Duodenal mucosa (tissue), 2 donors: ENCODE results near the gene MAP2.

Source experiments
- H3K27ac ChIP-seq: one replicate; pipeline ENCODE4 v1.7.0; 2013; ENCODE audit warnings: low read depth, low read length
- H3K27me3 ChIP-seq, 2 donors: one replicate each; pipeline ENCODE4 v1.7.0; 2013; ENCODE audit warnings: low read length in 2 of 2, control low read depth in 1 of 2; ENCODE audit not compliant: insufficient read depth in 2 of 2, control insufficient read depth in 1 of 2
- H3K36me3 ChIP-seq, 2 donors: one replicate each; pipeline ENCODE4 v1.7.0; 2013; ENCODE audit warnings: low read length in 2 of 2, control low read depth in 1 of 2; ENCODE audit not compliant: insufficient read depth in 2 of 2, control insufficient read depth in 1 of 2
- H3K4me1 ChIP-seq, 2 donors: one replicate each; pipeline ENCODE4 v1.7.0; 2013; ENCODE audit warnings: low read length in 2 of 2, control low read depth in 1 of 2; ENCODE audit not compliant: insufficient read depth in 2 of 2, control insufficient read depth in 1 of 2
- H3K4me3 ChIP-seq, 2 donors: one replicate each; pipeline ENCODE4 v1.7.0; 2013; ENCODE audit warnings: low read length in 2 of 2, low read depth in 1 of 2
- H3K9ac ChIP-seq, 2 donors: one replicate each; pipeline ENCODE4 v1.7.0; 2013; ENCODE audit warnings: low read length in 2 of 2, low read depth in 1 of 2
- H3K9me3 ChIP-seq, 2 donors: one replicate each; pipeline ENCODE4 v1.7.0; 2013; ENCODE audit warnings: low read length in 2 of 2, control low read depth in 1 of 2; ENCODE audit not compliant: control insufficient read depth in 1 of 2

Gene MAP2

DNA sequence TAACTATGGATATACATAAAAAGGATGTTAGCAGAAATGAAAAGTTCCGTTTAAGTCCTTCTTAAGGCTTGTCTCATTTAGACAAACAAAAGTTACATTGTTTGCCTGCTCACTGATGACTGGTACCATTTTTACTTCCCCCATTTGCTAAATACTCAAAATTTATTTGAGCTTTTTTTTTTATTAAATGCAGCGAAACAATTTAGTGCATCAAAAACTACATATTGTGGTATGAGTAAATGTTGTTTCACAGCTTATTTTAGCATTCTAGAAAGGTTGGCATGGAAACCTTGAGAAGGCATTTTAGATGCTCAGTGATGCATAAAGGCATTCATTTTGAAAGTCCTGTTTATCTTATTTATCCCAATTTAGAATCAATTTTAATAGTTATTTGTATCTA, 100.0 kb downstream of the MAP2 start:
- peaks cover 0 to 6% of the 10 kb centered on the region in 2 donors for H3K4me1 ChIP-seq
- H3K4me3 ChIP-seq, result no peak overlapping the region
- H3K9ac ChIP-seq, result no peak overlapping the region
- no peaks in the 10 kb centered on the region for H3K36me3 ChIP-seq
- no peaks in the 10 kb centered on the region for H3K27me3 ChIP-seq
- no peaks in the 10 kb centered on the region for H3K9me3 ChIP-seq
- H3K27ac ChIP-seq, result no peak overlapping the region

- H3K4me1 ChIP-seq, result peaks cover 0 to 6% of the 10 kb centered on the region in 2 donors
- H3K27me3 ChIP-seq, result no peaks in the 10 kb centered on the region
- H3K9me3 ChIP-seq, result no peaks in the 10 kb centered on the region
- no peak overlapping the region for H3K9ac ChIP-seq
- H3K27ac ChIP-seq, result no peak overlapping the region
- H3K36me3 ChIP-seq, result no peaks in the 10 kb centered on the region
- H3K4me3 ChIP-seq, result no peak overlapping the region
These were observed 101.5 kb downstream of the MAP2 start for GRCh38 chr2:209525331-209525730.

DNA sequence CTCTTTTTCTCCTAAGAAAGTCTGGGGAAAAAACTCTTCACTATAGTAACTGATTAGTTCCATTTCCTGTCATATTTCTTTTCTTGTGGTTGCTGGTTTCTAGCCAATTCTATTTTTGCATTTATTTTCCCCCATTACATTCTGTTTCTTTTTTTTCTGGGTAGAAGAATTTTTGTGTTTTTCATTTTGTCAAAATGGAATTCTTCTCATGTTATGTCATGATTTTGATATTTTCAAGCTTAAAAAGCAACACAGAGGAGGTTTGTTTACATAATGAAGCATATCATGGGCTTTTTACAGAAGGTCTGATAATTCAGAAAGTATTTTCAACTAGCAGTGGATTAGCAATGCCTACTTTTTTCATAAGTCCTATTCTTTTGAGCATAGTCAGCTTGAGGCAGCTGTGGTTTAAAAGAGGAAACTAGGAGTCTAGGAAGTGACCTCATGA, 102.0 kb downstream of the MAP2 start:
- Histone ChIP-seq H3K4me3 (no peak overlapping the region), H3K36me3 (no peaks in the 10 kb centered on the region), H3K27ac (no peak overlapping the region), H3K27me3 (no peaks in the 10 kb centered on the region), H3K9me3 (no peaks in the 10 kb centered on the region), H3K9ac (no peak overlapping the region), H3K4me1 (peaks cover 0 to 6% of the 10 kb centered on the region in 2 donors)

DNA sequence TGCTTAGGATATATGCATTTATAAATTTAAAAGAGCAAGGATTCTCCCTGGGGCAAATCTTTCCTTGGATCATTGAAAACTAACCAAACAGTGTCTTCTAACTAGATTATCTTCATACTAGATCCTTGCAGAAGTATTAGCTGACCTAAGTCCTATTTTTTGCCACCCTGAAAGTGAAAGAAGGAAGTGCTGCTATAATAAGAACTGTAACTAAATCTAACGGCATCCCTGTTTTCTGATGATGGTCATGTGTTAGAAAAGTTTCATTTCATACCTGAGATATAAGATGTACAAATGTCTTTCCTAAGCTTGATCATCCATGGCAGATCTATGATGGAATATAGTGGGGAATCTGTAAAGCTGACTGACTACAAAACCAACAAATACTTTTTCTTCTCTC, 102.7 kb downstream of the MAP2 start:
- H3K9me3 ChIP-seq, result no peaks in the 10 kb centered on the region
- no peaks in the 10 kb centered on the region for H3K36me3 ChIP-seq
- H3K4me1 ChIP-seq, result peaks cover 0 to 6% of the 10 kb centered on the region in 2 donors
- no peak overlapping the region for H3K27ac ChIP-seq
- H3K4me3 ChIP-seq, result no peak overlapping the region
- no peaks in the 10 kb centered on the region for H3K27me3 ChIP-seq
- no peak overlapping the region for H3K9ac ChIP-seq

DNA sequence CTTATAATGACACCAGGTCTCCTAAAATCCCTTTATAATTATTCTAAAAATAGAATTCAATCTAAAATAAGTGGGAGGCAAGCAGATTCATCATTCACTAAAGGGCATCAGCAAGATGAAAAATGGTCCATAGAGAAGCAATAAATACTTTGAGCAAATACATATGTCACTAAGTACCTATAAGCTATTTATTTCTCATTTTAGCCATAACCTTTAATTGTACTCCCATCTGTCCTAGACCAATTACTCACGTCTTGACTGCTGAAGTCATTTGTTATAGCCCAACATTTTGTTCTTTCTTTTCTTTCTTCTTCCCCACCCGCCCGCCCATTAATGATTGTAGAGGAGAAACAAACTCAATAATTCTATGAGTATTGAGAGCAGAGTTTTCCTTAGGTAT, 105.7 kb downstream of the MAP2 start:
- H3K9ac ChIP-seq, result no peak overlapping the region

DNA sequence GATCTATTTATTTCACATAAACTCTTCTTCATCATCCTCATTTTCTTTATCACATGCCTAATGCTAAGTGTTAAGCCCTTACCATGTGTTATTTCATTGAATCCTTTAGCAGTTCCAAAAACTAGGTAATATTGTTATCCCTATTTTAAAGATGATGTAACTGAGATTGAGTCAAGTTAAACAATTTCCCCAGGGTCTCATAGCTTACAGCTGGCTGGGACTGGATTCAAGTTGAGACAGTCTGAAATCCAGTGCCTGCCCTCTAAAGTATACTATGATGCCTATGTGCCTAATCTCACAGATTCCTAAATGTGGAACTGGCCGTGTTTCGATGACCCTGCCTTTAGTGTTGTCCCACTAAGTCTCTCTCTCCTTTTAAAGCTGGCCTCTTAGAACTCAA, 108.5 kb downstream of the MAP2 start:
- Histone ChIP-seq H3K27ac (no peak overlapping the region), H3K27me3 (no peaks in the 10 kb centered on the region), H3K9ac (no peak overlapping the region), H3K4me3 (no peak overlapping the region), H3K36me3 (no peaks in the 10 kb centered on the region), H3K4me1 (no peaks in the 10 kb centered on the region), H3K9me3 (no peaks in the 10 kb centered on the region)

More for the DNA sequence above, 105.7 kb downstream of the MAP2 start:
- Histone ChIP-seq H3K4me3 (no peak overlapping the region), H3K9me3 (no peaks in the 10 kb centered on the region), H3K27ac (no peak overlapping the region), H3K36me3 (no peaks in the 10 kb centered on the region), H3K4me1 (peaks cover 0 to 6% of the 10 kb centered on the region in 2 donors), H3K27me3 (no peaks in the 10 kb centered on the region)

DNA sequence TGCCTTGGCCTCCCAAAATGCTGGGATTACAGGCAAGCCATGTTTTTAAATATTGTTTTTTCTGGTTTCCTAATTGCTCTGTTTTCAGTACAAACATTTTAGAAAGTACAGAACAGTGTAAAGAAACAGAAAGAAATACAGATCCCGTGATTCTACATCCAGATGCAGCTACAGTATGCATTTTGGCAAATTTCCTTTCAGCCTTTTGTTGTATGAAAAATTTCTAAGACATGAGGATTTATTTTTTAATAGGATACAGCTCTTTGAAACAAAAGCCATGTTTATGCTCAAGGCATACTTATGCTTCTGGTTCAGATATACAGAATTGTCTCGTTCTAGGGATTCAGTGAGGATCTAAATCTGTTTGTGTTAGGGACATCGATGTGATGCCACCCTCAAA, 109.5 kb downstream of the MAP2 start:
- H3K36me3 ChIP-seq, result no peaks in the 10 kb centered on the region
- no peak overlapping the region for H3K27ac ChIP-seq

GRCh38 chr2:209534228-209534627, 110.4 kb downstream of the MAP2 start:
- Histone ChIP-seq H3K4me3 (no peak overlapping the region), H3K27me3 (no peaks in the 10 kb centered on the region), H3K27ac (no peak overlapping the region), H3K36me3 (no peaks in the 10 kb centered on the region), H3K4me1 (no peaks in the 10 kb centered on the region), H3K9ac (no peak overlapping the region), H3K9me3 (no peaks in the 10 kb centered on the region)

More for the DNA sequence above, 109.5 kb downstream of the MAP2 start:
- no peaks in the 10 kb centered on the region for H3K4me1 ChIP-seq
- H3K27me3 ChIP-seq, result no peaks in the 10 kb centered on the region
- H3K9me3 ChIP-seq, result no peaks in the 10 kb centered on the region
- no peak overlapping the region for H3K9ac ChIP-seq
- no peak overlapping the region for H3K4me3 ChIP-seq

DNA sequence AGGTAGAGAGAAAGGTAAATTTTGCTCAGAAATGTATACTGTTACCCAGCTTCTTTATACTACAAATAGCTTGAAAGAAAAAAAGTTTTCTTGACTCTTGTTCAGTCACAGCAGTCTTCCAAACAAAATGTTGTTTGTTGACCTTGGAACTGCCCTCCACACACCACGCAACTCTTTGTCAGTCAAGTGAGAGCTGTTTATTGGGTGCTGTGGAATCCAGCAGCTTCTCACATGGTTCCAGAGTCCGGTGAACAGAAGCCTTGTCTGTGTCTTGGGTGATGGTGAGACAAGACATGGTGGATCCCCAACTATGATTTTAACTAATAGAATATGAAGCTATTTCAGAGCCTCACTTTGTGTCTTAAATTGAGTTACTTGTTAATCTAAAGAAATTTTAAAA, 112.5 kb downstream of the MAP2 start:
- Histone ChIP-seq H3K9me3 (no peaks in the 10 kb centered on the region), H3K4me3 (no peak overlapping the region), H3K9ac (no peak overlapping the region), H3K27me3 (no peaks in the 10 kb centered on the region), H3K36me3 (no peaks in the 10 kb centered on the region), H3K27ac (no peak overlapping the region), H3K4me1 (no peaks in the 10 kb centered on the region)

- H3K9ac ChIP-seq, result no peak overlapping the region
- no peak overlapping the region for H3K27ac ChIP-seq
- no peak overlapping the region for H3K4me3 ChIP-seq
- H3K36me3 ChIP-seq, result no peaks in the 10 kb centered on the region
- H3K9me3 ChIP-seq, result no peaks in the 10 kb centered on the region
- no peaks in the 10 kb centered on the region for H3K27me3 ChIP-seq
- no peaks in the 10 kb centered on the region for H3K4me1 ChIP-seq
These were observed 123.9 kb downstream of the MAP2 start for GRCh38 chr2:209547726-209548125.

DNA sequence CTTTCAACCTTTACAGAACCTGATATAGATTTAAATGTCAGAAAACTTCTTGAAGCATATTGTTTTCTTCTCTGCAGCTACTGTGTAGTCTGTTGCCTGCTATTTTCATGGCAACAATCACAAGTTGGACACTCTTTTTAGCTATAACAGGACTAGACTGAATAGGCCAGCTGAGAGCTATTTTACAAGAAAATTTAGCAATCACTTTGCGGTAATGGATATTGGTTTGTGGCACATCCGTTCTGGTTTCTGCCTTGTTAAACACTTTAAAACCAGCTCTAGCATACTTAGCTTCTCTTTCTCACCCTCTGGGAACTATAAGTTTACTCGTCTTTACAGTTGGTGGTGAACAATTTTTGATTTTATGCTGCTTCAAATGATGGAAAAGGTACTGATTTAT, 125.7 kb downstream of the MAP2 start:
- H3K4me1 ChIP-seq, result no peaks in the 10 kb centered on the region
- no peak overlapping the region for H3K4me3 ChIP-seq
- H3K27ac ChIP-seq, result no peak overlapping the region
- no peaks in the 10 kb centered on the region for H3K36me3 ChIP-seq
- no peaks in the 10 kb centered on the region for H3K9me3 ChIP-seq
- H3K9ac ChIP-seq, result no peak overlapping the region
- H3K27me3 ChIP-seq, result no peaks in the 10 kb centered on the region
